OCI-LY3 (cell line): Measurements from ENCODE around the gene CDH8.

Experiments
- H2AFZ ChIP-seq: fragments of 200-600, 300-600 bp; shearing (Covaris generic); 2 replicates; pipeline ENCODE4 v1.6.0; 2014; ENCODE audit warnings: antibody characterized with exemption, low read depth, low read length
- H3K27ac ChIP-seq: fragments of 200-600, 300-600 bp; sonication (generic); 2 replicates; pipeline ENCODE4 v1.5.1; 2014; ENCODE audit warnings: mild to moderate bottlenecking, low read length, moderate library complexity, mixed read lengths
- H3K27me3 ChIP-seq: fragments of 200-600, 300-600 bp; sonication (generic); 2 replicates; pipeline ENCODE4 v1.6.1; 2014; ENCODE audit warnings: low read depth, low read length, mixed read lengths
- H3K36me3 ChIP-seq: fragments of 200-600, 300-600 bp; sonication (generic); replicated peaks from 2 replicates; pipeline ENCODE3; 2014; ENCODE audit warnings: low read depth, low read length, mixed read lengths
- H3K4me1 ChIP-seq: fragments of 300-600, 200-600 bp; sonication (generic); 2 replicates; pipeline ENCODE4 v1.6.1; 2014; ENCODE audit warnings: low read length, mixed read lengths
- H3K4me2 ChIP-seq: fragments of 200-600, 300-600 bp; sonication (generic); 2 replicates; pipeline ENCODE4 v1.6.1; 2014; ENCODE audit warnings: low read length, mixed read lengths
- H3K4me3 ChIP-seq: fragments of 300-600, 200-600 bp; sonication (generic); 2 replicates; pipeline ENCODE4 v1.5.1; 2014; ENCODE audit warnings: antibody characterized with exemption, mild to moderate bottlenecking, low read length, moderate library complexity
- H3K79me2 ChIP-seq: fragments of 300-600, 200-600 bp; shearing (Covaris generic); 2 replicates; pipeline ENCODE4 v1.6.1; 2014; ENCODE audit warnings: mild to moderate bottlenecking, low read length, mixed read lengths
- H3K9ac ChIP-seq: fragments of 300-600, 200-600 bp; shearing (Covaris generic); 2 replicates; pipeline ENCODE4 v1.6.0; 2014; ENCODE audit warnings: mild to moderate bottlenecking, low read length, moderate library complexity
- H3K9me3 ChIP-seq: fragments of 200-600, 300-600 bp; shearing (Covaris generic); 2 replicates; pipeline ENCODE4 v1.6.1; 2014; ENCODE audit warnings: low read length, mixed read lengths; ENCODE audit not compliant: insufficient read depth
- H4K20me1 ChIP-seq: fragments of 200-600, 300-600 bp; sonication (generic); 2 replicates; pipeline ENCODE4 v1.6.1; 2016; ENCODE audit warnings: low read length, mixed read lengths; ENCODE audit not compliant: insufficient read depth
- CTCF ChIP-seq: fragments of 200-600, 300-600 bp; sonication (generic); IDR thresholded peaks from 2 replicates; pipeline ENCODE4 v1.5.1; 2014; ENCODE audit warnings: antibody characterized with exemption, low read length, low read depth
- EZH2phosphoT487 ChIP-seq: fragments of 200-600 bp; shearing (Covaris generic); IDR thresholded peaks from 2 replicates; pipeline ENCODE4 v1.6.1; 2018; ENCODE audit warnings: antibody characterized with exemption, mixed run types, low read depth

CDH8 gene

GRCh38 chr16:62036101-62036801, at the start of gene CDH8:
Gene CDH8, minus strand, starts transcription at chr16:62036438. Its CDS starts 15,035 bp downstream, at chr16:62021403.
- Histone ChIP-seq H2AFZ (no peak within 1 kb of the TSS), H3K36me3 (no peaks in the 10 kb centered on the region), H3K27ac (no peak within 1 kb of the TSS), H4K20me1 (no peaks in the 10 kb centered on the region), H3K79me2 (no peaks in the 10 kb centered on the region), H3K27me3 (no peaks in the 10 kb centered on the region), H3K9me3 (no peaks in the 10 kb centered on the region), H3K4me2 (no peak within 1 kb of the TSS), H3K9ac (no peak within 1 kb of the TSS), H3K4me3 (no peak within 1 kb of the TSS), H3K4me1 (no peaks in the 10 kb centered on the region)
- TF ChIP-seq CTCF (no peak), EZH2phosphoT487 (no peak)

- no peak overlapping the region for H3K4me2 ChIP-seq
- H3K9ac ChIP-seq, result no peak overlapping the region
- no peaks in the 10 kb centered on the region for H3K27me3 ChIP-seq
- TF ChIP-seq EZH2phosphoT487, result no peak
- TF ChIP-seq CTCF, result no peak
- H3K36me3 ChIP-seq, result no peaks in the 10 kb centered on the region
- H3K9me3 ChIP-seq, result no peaks in the 10 kb centered on the region
- H3K27ac ChIP-seq, result no peak overlapping the region
- no peaks in the 10 kb centered on the region for H3K79me2 ChIP-seq
- H3K4me1 ChIP-seq, result no peaks in the 10 kb centered on the region
- no peak overlapping the region for H2AFZ ChIP-seq
- H3K4me3 ChIP-seq, result no peak overlapping the region
- no peaks in the 10 kb centered on the region for H4K20me1 ChIP-seq
Observed at GRCh38 chr16:62079236-62079635, 43.0 kb upstream of the CDH8 start.

GRCh38 chr16:62077998-62078397, 41.8 kb upstream of the CDH8 start:
- Histone ChIP-seq H3K4me3 (no peak overlapping the region), H3K27ac (no peak overlapping the region), H3K4me2 (peak overlapping the region; percentile 20; the same call in 1 of the 2 replicates), H2AFZ (0 out of 2 replicates have a peak overlapping the region, but pooled peaks have one; percentile 17), H3K36me3 (no peaks in the 10 kb centered on the region), H3K9ac (no peak overlapping the region), H3K79me2 (no peaks in the 10 kb centered on the region), H4K20me1 (no peaks in the 10 kb centered on the region), H3K27me3 (no peaks in the 10 kb centered on the region), H3K9me3 (no peaks in the 10 kb centered on the region), H3K4me1 (no peaks in the 10 kb centered on the region)
- no peak for TF ChIP-seq EZH2phosphoT487
- peak; percentile 55 for TF ChIP-seq CTCF

DNA sequence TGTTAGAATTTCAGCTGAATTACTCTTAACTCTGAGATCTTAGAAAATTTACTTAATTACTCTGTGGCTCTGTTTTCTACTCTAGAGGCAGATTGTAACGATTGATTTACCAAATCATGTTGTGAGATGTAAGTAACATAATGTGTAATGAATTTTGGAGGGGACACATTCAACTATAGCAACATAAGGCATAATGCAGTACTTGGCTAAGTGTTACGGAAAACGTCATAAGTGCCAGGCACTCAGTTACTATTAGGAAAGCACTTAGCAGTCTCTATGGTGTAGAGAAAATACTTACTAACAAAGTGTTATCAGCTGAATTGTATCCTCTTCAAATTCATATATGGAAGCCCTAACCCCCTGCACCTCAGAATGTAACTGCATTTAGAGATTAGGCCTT, 40.6 kb upstream of the CDH8 start:
- H3K36me3 ChIP-seq, result no peaks in the 10 kb centered on the region
- TF ChIP-seq EZH2phosphoT487 (no peak), CTCF (no peak)
- H4K20me1 ChIP-seq, result no peaks in the 10 kb centered on the region

More for the DNA sequence above, 40.6 kb upstream of the CDH8 start:
- H3K4me1 ChIP-seq, result no peaks in the 10 kb centered on the region
- H3K9me3 ChIP-seq, result no peaks in the 10 kb centered on the region
- no peak overlapping the region for H2AFZ ChIP-seq
- no peak overlapping the region for H3K4me2 ChIP-seq
- no peaks in the 10 kb centered on the region for H3K27me3 ChIP-seq
- no peak overlapping the region for H3K4me3 ChIP-seq
- no peak overlapping the region for H3K9ac ChIP-seq
- H3K79me2 ChIP-seq, result no peaks in the 10 kb centered on the region
- no peak overlapping the region for H3K27ac ChIP-seq
